Epithelial cell of proximal tubule (primary cell): ENCODE measurements around the gene PARPBP. TPM values are rescaled to one million over a fixed set of nuclear protein-coding genes. Genes with fewer than 3 reads are reported as not detected.
A peak's percentile ranks its signal among the peaks of the same experiment; 100 is the strongest.
"Not testable (repeated sequence)": the region's sequence is repeated elsewhere in the genome, so short reads cannot be mapped to it uniquely, and the experiment has no call there.

ENCODE experiments used
- DNase-seq: peaks from one replicate; pipeline ENCODE4 v3.0.0-alpha.2; 2011; ENCODE audit warnings: low read depth
- H3K4me3 ChIP-seq: 2 replicates; pipeline ENCODE4 v1.5.1; 2011; ENCODE audit warnings: low read depth, mild to moderate bottlenecking, low read length
- CTCF ChIP-seq: conservative IDR thresholded peaks from 2 replicates; pipeline ENCODE4 v1.5.1; 2012; ENCODE audit warnings: low read depth, mild to moderate bottlenecking, low read length
- total RNA-seq: library from RNA; depleted of rRNA; stranded (reverse); fragments of >200 nt; gene quantifications from 2 replicates; pipeline ENCODE4 v1.2.3, GENCODE V29; 2015

Gene PARPBP
- total RNA-seq, 1 donor from 2014 or later: 8.2 TPM

DNA sequence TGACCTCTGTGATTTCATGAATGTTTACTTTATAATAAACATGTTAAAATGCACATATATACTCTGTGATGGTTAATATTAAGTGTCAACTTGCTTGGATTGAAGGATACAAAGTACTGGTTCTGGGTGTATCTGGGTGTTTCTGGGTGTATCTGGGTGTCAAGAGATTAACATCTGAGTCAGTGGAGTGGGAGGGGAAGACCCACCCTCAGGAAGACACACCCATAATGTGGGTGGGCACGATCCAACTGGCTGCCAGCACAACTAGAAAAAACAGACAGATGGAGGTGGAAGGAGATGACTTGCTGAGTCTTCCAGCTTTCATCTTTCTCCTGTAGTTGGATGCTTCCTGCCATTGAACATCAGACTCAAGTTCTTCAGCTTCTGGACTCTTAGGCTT, 12.0 kb upstream of the PARPBP start:
- DNase-seq: no peak
- H3K4me3 ChIP-seq: no peak overlapping the region
- no peak for TF ChIP-seq CTCF

- no peak overlapping the region for H3K4me3 ChIP-seq
- TF ChIP-seq CTCF: no peak
- no peak for DNase-seq
Observed at GRCh38 chr12:102110782-102111181, 9.2 kb upstream of the PARPBP start.

DNA sequence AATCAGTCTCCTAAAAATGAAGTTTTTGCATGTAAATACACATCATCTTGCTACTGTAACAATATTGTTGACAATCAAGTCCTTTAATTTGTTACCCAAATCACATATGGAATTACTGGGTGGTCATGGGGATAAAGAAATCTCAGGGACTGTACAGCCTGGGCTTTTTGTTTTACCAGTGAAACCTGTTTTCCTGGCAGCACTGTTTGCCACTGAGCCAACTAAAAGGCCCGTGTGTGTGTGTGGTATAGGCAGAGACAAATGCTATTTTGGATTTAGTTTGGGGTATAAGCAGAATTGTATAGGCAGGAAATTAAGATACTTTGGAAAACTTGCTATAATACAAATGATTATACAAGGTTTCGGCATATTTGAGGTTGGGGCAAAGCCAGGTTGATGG, 5.8 kb upstream of the PARPBP start:
- no peak for TF ChIP-seq CTCF
- no peak overlapping the region for H3K4me3 ChIP-seq

GRCh38 chr12:102116392-102116791, 3.6 kb upstream of the PARPBP start:
- H3K4me3 ChIP-seq: no peak overlapping the region
- no peak for DNase-seq
- no peak for TF ChIP-seq CTCF

More for the DNA sequence above, 5.8 kb upstream of the PARPBP start:
- no peak for DNase-seq

GRCh38 chr12:102118874-102119273, 1.1 kb upstream of the PARPBP start:
- no peak for TF ChIP-seq CTCF
- DNase-seq: no peak
- H3K4me3 ChIP-seq: peak overlapping the region; percentile 94

DNA sequence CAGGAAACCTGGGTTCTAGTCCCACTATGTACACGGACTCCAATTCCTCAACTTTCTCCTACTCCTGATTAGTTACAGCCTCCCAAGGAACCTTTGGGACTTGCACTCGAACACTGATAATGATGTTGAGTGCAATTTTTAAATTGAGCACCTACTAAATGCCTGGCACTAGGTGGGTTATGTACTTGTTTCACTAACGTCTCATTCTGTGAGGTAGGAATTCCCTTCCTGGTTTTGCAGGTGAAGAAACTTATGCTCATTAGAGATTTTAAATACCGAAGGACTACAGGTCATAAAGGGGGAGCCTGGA, 536 bp downstream of the PARPBP start:
- H3K4me3 ChIP-seq: peak overlapping the region; percentile 94
- DNase-seq: peak; percentile 13
- no peak for TF ChIP-seq CTCF

DNA sequence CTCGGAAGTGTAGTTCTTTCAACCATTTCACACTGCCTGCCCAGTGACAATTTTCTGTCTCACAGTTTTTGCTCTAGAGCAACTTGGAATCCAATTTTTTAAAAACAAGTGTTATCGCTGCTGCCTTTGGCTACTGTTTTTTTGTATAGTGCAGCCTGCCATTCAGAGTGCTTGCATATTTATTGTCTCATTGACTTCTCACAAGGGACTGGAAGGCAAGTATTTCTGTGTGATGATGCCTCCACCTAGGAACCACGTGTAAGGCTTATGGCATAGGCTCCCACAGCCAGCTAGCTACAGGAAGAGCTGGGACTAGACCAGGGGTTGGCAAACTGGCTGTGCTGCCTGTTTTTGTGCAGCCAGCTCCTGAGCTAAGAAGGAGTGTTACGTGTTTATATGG, 903 bp downstream of the PARPBP start:
- no peak for DNase-seq
- peak overlapping the region; percentile 94 for H3K4me3 ChIP-seq

DNA sequence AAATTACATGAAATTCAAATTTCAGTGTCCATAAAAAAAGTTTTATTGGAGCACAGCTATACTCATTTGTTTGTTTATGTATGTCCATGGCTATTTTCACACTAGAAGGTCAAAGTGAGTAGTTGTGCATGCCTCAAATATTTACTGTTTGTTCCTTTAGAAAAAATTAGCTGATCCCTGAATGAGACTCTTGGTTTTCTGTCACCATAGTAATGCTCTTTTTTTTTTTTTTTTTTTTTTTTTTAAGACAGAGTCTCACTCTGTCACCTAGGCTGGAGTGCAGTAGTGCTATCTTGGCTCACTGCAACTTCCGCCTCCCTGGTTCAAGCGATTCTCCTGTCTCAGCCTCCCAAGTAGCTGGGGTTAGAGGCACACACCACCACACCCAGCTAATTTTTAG, 1.3 kb downstream of the PARPBP start:
- DNase-seq, H3K4me3 ChIP-seq: not testable (repeated sequence)

More for the DNA sequence above, 903 bp downstream of the PARPBP start:
- no peak for TF ChIP-seq CTCF

- H3K4me3 ChIP-seq, DNase-seq: not testable (repeated sequence)
Observed at GRCh38 chr12:102130720-102131119, 10.7 kb downstream of the PARPBP start.

DNA sequence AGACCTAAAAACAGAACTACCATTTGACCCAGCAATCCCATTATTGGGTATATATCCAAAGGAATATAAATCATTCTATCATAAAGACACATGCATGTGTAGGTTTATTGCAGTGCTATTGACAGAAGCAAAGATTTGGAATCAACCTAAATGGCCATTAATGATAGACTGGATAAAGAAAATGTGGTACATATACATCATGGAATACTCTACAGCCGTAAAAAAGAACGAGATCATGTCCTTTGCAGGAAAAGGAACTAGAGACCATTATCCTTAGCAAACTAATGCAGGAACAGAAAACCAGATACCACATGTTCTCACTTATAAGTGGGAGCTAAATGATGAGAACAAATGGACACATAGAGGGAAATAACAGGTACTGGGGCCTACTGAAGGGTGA, 11.5 kb downstream of the PARPBP start:
- DNase-seq, H3K4me3 ChIP-seq: not testable (repeated sequence)

DNA sequence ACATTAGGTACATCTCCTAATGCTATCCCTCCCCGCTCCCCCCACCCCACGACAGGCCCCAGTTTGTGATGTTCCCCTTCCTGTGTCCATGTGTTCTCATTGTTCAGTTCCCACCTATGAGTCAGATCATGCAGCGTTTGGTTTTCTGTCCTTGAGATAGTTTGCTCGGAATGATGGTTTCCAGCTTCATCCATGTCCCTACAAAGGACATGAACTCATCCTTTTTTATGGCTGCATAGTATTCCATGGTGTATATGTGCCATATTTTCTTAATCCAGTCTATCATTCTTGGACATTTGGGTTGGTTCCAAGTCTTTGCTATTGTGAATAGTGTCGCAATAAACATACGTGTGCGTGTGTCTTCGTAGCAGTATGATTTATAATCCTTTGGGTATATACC, 17.6 kb downstream of the PARPBP start:
- not testable (repeated sequence) for H3K4me3 ChIP-seq, DNase-seq
